B cell (primary cell): ENCODE data around the gene ZMAT3.

Experiments used
- EZH2 ChIP-seq: IDR thresholded peaks from 2 replicates; pipeline ENCODE4 v1.6.1; 2012; ENCODE audit warnings: borderline replicate concordance, low read depth, mild to moderate bottlenecking, moderate library complexity, low read length; ENCODE audit not compliant: insufficient read depth, poor library complexity, severe bottlenecking
- TF ChIP-seq, protein P1 (sequence below): fragments of 200-600 bp; IDR thresholded peaks from one replicate; pipeline ENCODE4 v1.8.0; 2022; ENCODE audit warnings: antibody characterized with exemption, mild to moderate bottlenecking

DNA sequence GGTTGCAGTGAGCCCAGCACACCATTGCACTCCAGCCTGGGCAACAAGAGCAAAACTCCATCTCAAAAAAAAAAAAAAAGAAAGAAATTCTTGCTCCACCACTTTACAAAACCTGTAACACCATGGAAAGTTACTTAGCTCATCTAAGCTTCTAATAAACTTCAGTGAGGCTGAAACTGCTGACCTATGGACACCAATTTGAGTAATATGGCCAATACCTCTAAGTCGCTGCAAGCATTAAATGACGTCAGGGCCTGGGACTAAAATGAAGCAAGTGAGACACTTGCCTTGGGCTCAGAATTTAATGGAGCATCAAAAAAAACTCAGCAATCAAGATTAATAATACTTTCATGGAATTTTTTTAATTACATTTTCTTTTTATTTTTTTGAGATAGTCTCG is 42.5 kb downstream of the ZMAT3 start:
- TF ChIP-seq, protein P1, sequence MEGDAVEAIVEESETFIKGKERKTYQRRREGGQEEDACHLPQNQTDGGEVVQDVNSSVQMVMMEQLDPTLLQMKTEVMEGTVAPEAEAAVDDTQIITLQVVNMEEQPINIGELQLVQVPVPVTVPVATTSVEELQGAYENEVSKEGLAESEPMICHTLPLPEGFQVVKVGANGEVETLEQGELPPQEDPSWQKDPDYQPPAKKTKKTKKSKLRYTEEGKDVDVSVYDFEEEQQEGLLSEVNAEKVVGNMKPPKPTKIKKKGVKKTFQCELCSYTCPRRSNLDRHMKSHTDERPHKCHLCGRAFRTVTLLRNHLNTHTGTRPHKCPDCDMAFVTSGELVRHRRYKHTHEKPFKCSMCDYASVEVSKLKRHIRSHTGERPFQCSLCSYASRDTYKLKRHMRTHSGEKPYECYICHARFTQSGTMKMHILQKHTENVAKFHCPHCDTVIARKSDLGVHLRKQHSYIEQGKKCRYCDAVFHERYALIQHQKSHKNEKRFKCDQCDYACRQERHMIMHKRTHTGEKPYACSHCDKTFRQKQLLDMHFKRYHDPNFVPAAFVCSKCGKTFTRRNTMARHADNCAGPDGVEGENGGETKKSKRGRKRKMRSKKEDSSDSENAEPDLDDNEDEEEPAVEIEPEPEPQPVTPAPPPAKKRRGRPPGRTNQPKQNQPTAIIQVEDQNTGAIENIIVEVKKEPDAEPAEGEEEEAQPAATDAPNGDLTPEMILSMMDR = no peak
- TF ChIP-seq EZH2 = no peak
